ENCODE data around the gene CASD1. TPM values are rescaled to one million over a fixed set of nuclear protein-coding genes. Genes with fewer than 3 reads are reported as not detected.

CASD1 gene
- 42.7 TPM for polyA plus RNA-seq (2013, experiment 1 of 4)
- 48.6 TPM for polyA plus RNA-seq (2013, experiment 2 of 4)
- polyA plus RNA-seq (2013, experiment 3 of 4): 40.7 TPM
- polyA plus RNA-seq (2013, experiment 4 of 4): 47.9 TPM

DNA sequence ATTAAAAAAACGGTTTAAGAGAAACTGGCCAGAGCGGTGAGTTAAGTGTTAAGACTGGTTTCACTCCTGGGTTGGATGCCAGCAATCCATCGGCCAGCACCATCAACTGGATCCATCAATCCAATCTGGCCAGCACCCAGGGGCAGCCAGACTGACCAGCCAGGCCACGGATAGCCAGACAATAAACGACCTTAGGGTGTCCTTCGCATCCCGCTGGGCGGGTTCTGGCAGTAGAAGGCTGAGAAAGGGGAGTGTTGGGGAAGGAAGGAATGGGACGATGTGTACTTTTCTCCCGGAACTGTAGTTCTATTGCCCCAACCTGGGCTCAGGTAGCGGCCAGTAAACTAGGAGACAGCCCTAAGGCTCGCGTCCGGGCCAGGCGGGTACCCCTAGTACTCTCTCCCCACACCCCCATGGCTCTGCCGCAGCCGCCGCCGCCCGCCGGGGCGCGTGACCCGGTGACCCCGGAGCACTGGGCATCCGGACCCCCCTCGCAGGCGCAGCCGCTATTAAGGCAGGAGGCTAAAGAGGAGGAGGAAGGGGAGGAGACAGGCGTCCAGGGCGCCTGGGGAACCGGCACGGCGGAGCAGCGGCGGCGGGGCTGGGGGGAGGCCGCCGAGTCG lies at the start of gene CASD1:
TSS of gene CASD1 (plus strand) at position 546 of the 623 bp plus-strand sequence. CDS start 276 bp downstream, outside the sequence.
- Histone ChIP-seq H3K36me3 (ENCODE audit: control insufficient read depth, insufficient read depth, low read length) (no peaks in the 10 kb centered on the region), H3K4me3 (ENCODE audit: insufficient read depth, low read depth, low read length) (peak within 1 kb of the TSS; percentile 90), H3K27me3 (ENCODE audit: control insufficient read depth, insufficient read depth, low read length, poor library complexity, severe bottlenecking) (no peaks in the 10 kb centered on the region), H3K9me3 (ENCODE audit: control insufficient read depth, low read length) (no peaks in the 10 kb centered on the region), H3K27ac (ENCODE audit: insufficient read depth, low read depth, low read length, poor library complexity, severe bottlenecking) (peak within 1 kb of the TSS; percentile 86), H3K4me1 (ENCODE audit: control insufficient read depth, insufficient read depth, low read length) (peaks cover 23% of the 10 kb centered on the region)
- 7 to 8% methylated on average over 40 of the region's 40 CpGs for WGBS, 2 experiments

DNA sequence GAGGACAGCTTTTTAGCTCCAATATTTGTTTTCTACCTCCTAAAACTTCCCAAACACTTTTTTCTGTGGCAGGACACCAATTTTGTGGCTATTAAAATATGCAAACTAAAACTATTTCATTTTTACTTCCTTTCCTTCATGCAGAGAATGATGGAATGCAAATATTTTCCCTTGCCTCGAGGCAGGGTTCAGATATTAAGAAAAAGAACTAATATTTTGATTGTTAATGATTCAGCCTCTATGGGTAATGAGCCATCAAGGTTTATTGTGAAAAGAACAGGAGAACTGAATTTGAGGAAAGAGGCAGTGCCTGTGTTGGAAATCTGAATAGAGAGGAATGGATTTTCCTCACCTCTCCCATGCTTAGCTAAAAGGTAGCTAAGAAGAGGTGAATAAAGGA lies 43.1 kb upstream of the CASD1 start:
- WGBS, 2 experiments: 93 to 100% methylated on average over 1 of the region's 1 CpG
- Histone ChIP-seq H3K4me3 (ENCODE audit: insufficient read depth, low read depth, low read length) (no peak overlapping the region), H3K9me3 (ENCODE audit: control insufficient read depth, low read length) (no peaks in the 10 kb centered on the region), H3K4me1 (ENCODE audit: control insufficient read depth, insufficient read depth, low read length) (no peaks in the 10 kb centered on the region), H3K27me3 (ENCODE audit: control insufficient read depth, insufficient read depth, low read length, poor library complexity, severe bottlenecking) (no peaks in the 10 kb centered on the region), H3K27ac (ENCODE audit: insufficient read depth, low read depth, low read length, poor library complexity, severe bottlenecking) (no peak overlapping the region), H3K36me3 (ENCODE audit: control insufficient read depth, insufficient read depth, low read length) (no peaks in the 10 kb centered on the region)

DNA sequence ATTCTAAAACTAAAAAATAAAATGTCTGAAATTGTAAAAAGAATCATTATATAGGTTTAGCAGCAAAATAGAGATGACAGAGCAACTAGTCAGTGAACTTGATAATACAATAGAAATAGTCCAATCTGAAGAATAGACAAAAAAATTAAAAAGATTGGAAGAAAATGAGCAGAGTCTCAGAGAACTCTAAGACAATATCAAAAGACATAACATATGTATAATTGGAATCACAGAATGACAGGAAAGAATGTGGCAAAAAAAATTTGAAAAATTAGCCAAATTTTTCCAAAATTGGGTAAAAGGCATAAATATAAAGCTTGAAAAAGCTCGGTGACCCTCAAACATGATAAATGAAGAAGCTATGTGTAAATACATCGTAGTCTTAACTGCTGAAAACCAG lies 38.0 kb upstream of the CASD1 start:
- Histone ChIP-seq H3K9me3 (ENCODE audit: control insufficient read depth, low read length) (no peaks in the 10 kb centered on the region), H3K27ac (ENCODE audit: insufficient read depth, low read depth, low read length, poor library complexity, severe bottlenecking) (no peak overlapping the region), H3K4me3 (ENCODE audit: insufficient read depth, low read depth, low read length) (no peak overlapping the region), H3K27me3 (ENCODE audit: control insufficient read depth, insufficient read depth, low read length, poor library complexity, severe bottlenecking) (no peaks in the 10 kb centered on the region), H3K4me1 (ENCODE audit: control insufficient read depth, insufficient read depth, low read length) (no peaks in the 10 kb centered on the region), H3K36me3 (ENCODE audit: control insufficient read depth, insufficient read depth, low read length) (no peaks in the 10 kb centered on the region)
- 80 to 100% methylated on average over 1 to 2 of the region's 2 CpGs for WGBS, 2 experiments

DNA sequence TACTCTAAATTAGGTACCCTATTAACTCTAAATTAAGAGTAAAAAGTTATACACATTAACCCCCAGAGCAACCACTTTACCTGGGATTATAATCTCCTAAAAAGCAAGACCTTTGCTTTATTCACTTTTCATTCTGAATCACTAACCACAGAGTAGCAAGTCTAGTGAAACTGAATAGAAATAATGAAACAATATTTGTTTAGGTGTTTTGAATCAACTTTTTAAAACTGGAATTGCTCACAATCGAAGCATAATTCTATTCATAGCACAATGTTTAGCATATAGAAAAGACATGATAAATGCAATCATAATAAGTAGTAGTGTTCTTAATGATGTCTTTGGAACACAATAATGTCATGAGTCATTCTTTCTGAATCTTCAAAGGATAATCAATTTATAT lies 37.0 kb upstream of the CASD1 start:
- WGBS, 2 experiments: 83% methylated on average over 1 of the region's 1 CpG; no CpG with 5 or more reads in 1 of the 2 experiments
- Histone ChIP-seq H3K9me3 (ENCODE audit: control insufficient read depth, low read length) (no peaks in the 10 kb centered on the region), H3K36me3 (ENCODE audit: control insufficient read depth, insufficient read depth, low read length) (no peaks in the 10 kb centered on the region), H3K4me3 (ENCODE audit: insufficient read depth, low read depth, low read length) (no peak overlapping the region), H3K27me3 (ENCODE audit: control insufficient read depth, insufficient read depth, low read length, poor library complexity, severe bottlenecking) (no peaks in the 10 kb centered on the region), H3K27ac (ENCODE audit: insufficient read depth, low read depth, low read length, poor library complexity, severe bottlenecking) (no peak overlapping the region), H3K4me1 (ENCODE audit: control insufficient read depth, insufficient read depth, low read length) (no peaks in the 10 kb centered on the region)

DNA sequence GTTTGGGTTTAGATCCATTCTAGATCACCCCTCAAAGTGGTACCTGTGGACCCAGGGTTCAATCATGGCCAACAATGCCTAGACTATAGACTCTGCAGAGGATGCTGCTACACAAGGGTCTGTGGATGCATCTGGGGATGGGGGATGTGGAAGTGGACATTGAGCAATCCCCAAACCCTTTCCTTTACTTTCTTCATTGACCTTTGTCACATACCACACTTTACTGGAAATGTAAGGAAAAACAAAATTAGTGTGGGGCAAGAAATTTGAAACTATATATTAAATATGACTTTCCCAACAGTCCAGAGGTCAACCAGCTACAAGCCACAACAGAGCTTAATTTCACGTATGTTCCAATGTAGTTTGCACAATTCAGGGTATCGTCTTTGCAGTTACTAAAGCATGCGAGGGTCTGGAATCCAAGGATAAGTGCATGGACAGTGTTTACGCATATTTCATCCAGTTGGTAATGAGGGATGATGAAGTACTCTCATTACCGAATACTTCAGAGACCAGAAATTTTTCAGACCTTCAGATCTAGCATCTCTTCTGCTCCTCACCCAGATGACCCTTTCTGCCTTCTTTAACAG lies 33.3 kb upstream of the CASD1 start:
- Histone ChIP-seq H3K36me3 (ENCODE audit: control insufficient read depth, insufficient read depth, low read length) (no peaks in the 10 kb centered on the region), H3K4me1 (ENCODE audit: control insufficient read depth, insufficient read depth, low read length) (no peaks in the 10 kb centered on the region), H3K9me3 (ENCODE audit: control insufficient read depth, low read length) (no peaks in the 10 kb centered on the region), H3K4me3 (ENCODE audit: insufficient read depth, low read depth, low read length) (no peak overlapping the region), H3K27ac (ENCODE audit: insufficient read depth, low read depth, low read length, poor library complexity, severe bottlenecking) (no peak overlapping the region), H3K27me3 (ENCODE audit: control insufficient read depth, insufficient read depth, low read length, poor library complexity, severe bottlenecking) (no peaks in the 10 kb centered on the region)
- WGBS, 2 experiments: 96 to 98% methylated on average over 5 of the region's 5 CpGs

DNA sequence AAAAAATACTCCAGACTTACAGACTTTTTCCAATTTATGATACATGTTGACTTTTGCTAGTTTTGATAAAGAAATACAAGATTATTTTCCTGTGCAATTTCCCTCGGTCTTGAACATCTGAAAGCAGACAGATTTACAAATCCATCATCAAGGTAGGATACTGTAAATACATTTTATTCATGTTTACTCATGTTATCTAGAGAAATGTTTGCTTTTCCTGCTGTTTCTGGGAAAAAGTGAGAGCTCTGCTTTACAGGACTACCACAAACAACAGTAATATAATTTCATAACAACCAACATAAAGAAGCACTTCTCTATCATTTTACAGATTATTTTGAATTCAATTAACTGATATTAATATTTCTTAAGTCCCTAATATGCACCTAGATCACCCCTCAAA lies 31.7 kb upstream of the CASD1 start:
- Histone ChIP-seq H3K27me3 (ENCODE audit: control insufficient read depth, insufficient read depth, low read length, poor library complexity, severe bottlenecking) (no peaks in the 10 kb centered on the region), H3K9me3 (ENCODE audit: control insufficient read depth, low read length) (no peaks in the 10 kb centered on the region), H3K36me3 (ENCODE audit: control insufficient read depth, insufficient read depth, low read length) (no peaks in the 10 kb centered on the region), H3K4me3 (ENCODE audit: insufficient read depth, low read depth, low read length) (no peak overlapping the region), H3K27ac (ENCODE audit: insufficient read depth, low read depth, low read length, poor library complexity, severe bottlenecking) (no peak overlapping the region), H3K4me1 (ENCODE audit: control insufficient read depth, insufficient read depth, low read length) (no peaks in the 10 kb centered on the region)
- 100% methylated on average over 1 of the region's 1 CpG; no CpG with 5 or more reads in 1 of the 2 experiments for WGBS, 2 experiments

DNA sequence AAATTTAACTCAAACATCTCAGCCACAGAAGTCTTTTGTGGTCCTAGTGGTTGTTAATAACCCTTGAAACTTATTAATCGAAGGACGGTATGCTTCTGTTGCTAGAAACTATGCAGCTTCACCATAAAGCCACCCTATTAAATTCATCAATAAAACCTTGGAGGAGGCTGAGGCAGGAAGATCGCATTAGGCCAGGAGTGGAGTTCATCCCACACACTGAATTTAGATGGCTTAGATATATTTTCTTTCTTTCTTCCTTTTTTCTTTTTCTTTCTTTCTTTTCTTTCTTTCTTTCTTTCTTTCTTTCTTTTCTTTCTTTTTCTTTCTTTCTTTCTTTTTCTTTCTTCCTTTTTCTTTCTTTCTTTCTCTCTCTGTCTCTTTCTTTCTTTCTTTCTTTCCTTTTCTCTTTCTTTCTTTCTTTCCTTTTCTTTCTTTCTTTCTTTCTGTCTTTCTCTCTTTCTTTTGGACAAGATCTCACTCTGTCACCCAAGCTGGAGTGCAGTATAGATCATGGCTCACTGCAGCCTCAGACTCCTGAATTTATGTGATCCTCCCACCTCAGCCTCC lies 30.9 kb upstream of the CASD1 start:
- Histone ChIP-seq H3K27me3 (ENCODE audit: control insufficient read depth, insufficient read depth, low read length, poor library complexity, severe bottlenecking) (no peaks in the 10 kb centered on the region), H3K36me3 (ENCODE audit: control insufficient read depth, insufficient read depth, low read length) (no peaks in the 10 kb centered on the region), H3K4me3 (ENCODE audit: insufficient read depth, low read depth, low read length) (no peak overlapping the region), H3K4me1 (ENCODE audit: control insufficient read depth, insufficient read depth, low read length) (no peaks in the 10 kb centered on the region), H3K27ac (ENCODE audit: insufficient read depth, low read depth, low read length, poor library complexity, severe bottlenecking) (no peak overlapping the region), H3K9me3 (ENCODE audit: control insufficient read depth, low read length) (no peaks in the 10 kb centered on the region)
- 91 to 98% methylated on average over 3 of the region's 3 CpGs for WGBS, 2 experiments

DNA sequence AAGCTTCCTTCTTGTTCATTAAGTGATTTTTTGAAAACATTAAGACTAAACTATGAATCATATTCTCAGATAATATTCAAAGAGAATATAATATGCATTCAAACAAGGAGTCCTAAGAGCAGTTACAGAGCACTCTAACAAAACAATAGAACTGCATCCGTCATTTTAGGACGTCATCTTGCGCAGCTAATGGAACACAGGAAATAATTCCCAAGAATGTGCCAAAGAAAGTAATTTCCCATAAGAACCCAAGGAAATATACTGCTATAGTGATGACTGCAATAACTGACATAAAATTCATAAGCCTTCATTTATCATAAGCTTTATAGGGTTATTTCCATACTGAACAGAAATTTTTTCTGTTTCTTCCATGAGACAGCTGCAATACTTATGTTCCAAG lies 28.3 kb upstream of the CASD1 start:
- no peaks in the 10 kb centered on the region for H3K27me3 ChIP-seq (ENCODE audit: control insufficient read depth, insufficient read depth, low read length, poor library complexity, severe bottlenecking)
- no peaks in the 10 kb centered on the region for H3K4me1 ChIP-seq (ENCODE audit: control insufficient read depth, insufficient read depth, low read length)
- no peak overlapping the region for H3K27ac ChIP-seq (ENCODE audit: insufficient read depth, low read depth, low read length, poor library complexity, severe bottlenecking)
- 96 to 100% methylated on average over 3 of the region's 3 CpGs for WGBS, 2 experiments
- H3K9me3 ChIP-seq (ENCODE audit: control insufficient read depth, low read length): no peaks in the 10 kb centered on the region
- H3K36me3 ChIP-seq (ENCODE audit: control insufficient read depth, insufficient read depth, low read length): no peaks in the 10 kb centered on the region
- H3K4me3 ChIP-seq (ENCODE audit: insufficient read depth, low read depth, low read length): no peak overlapping the region

DNA sequence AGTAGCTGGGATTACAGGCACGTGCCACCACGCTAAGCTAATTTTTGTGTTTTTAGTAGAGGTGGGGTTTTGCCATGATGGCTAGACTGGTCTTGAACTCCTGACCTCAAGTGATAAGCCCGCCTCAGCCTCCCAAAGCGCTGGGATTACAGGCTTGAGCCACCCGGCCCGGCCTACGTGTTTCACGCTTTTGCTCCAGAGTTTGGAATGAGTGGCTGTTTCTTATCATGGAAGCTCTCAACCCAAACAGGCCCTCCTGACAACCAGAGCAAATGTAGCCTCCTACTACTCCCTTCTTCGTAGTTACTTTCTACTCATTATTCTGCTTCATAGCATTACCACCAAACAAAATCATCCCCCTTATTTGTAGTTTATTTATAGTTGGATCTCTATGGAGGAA lies 26.8 kb upstream of the CASD1 start:
- Histone ChIP-seq H3K36me3 (ENCODE audit: control insufficient read depth, insufficient read depth, low read length) (no peaks in the 10 kb centered on the region), H3K4me1 (ENCODE audit: control insufficient read depth, insufficient read depth, low read length) (no peaks in the 10 kb centered on the region), H3K9me3 (ENCODE audit: control insufficient read depth, low read length) (no peaks in the 10 kb centered on the region), H3K27ac (ENCODE audit: insufficient read depth, low read depth, low read length, poor library complexity, severe bottlenecking) (no peak overlapping the region), H3K27me3 (ENCODE audit: control insufficient read depth, insufficient read depth, low read length, poor library complexity, severe bottlenecking) (no peaks in the 10 kb centered on the region), H3K4me3 (ENCODE audit: insufficient read depth, low read depth, low read length) (no peak overlapping the region)
- 90 to 94% methylated on average over 9 of the region's 9 CpGs for WGBS, 2 experiments

DNA sequence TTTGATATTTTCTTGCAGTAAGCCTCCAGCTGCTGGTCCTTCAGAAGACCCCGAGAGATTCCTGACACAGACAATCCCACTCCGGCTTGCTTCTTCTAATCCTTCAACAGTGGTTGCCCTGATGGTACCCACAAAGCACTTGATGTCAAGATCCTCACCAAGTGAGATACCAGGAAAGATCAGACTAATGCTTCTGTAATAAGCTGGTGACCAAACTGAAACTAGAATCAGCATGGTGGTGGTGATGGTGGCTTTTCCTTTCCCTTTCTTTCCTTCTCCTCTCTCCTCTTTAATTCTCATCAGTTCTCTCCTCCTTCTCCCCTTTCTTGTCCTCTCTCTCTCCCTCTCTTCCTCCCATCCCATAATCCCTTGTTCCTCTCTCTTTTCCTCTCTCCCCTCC lies 25.8 kb upstream of the CASD1 start:
- no peaks in the 10 kb centered on the region for H3K27me3 ChIP-seq (ENCODE audit: control insufficient read depth, insufficient read depth, low read length, poor library complexity, severe bottlenecking)
- H3K4me1 ChIP-seq (ENCODE audit: control insufficient read depth, insufficient read depth, low read length): no peaks in the 10 kb centered on the region
- H3K4me3 ChIP-seq (ENCODE audit: insufficient read depth, low read depth, low read length): no peak overlapping the region
- H3K27ac ChIP-seq (ENCODE audit: insufficient read depth, low read depth, low read length, poor library complexity, severe bottlenecking): no peak overlapping the region
- H3K36me3 ChIP-seq (ENCODE audit: control insufficient read depth, insufficient read depth, low read length): no peaks in the 10 kb centered on the region
- 90 to 95% methylated on average over 2 of the region's 2 CpGs for WGBS, 2 experiments
- H3K9me3 ChIP-seq (ENCODE audit: control insufficient read depth, low read length): no peaks in the 10 kb centered on the region

All from ectodermal cell (in vitro differentiated cells).